T47D (cell line): ENCODE data around the gene AUTS2.

Experiments used
- DNase-seq, 2 experiments: peaks; one replicate each; pipeline versions ENCODE4 v3.0.0 to v3.0.0-alpha.2; 2011 to 2012; ENCODE audit warnings: low read depth in 1 of 2, low spot score in 1 of 2
- JUND ChIP-seq: IDR thresholded peaks from 2 replicates; pipeline ENCODE4 v1.6.1; 2012; ENCODE audit warnings: low read depth
- in situ Hi-C: cut with HindIII; loops from 2 replicates; pipeline ENCODE4 v1.10.0; 2016; ENCODE audit warnings: low sequenced_read_pairs, low pct_unique_long_range_greater_than_20kb

Gene AUTS2

GRCh38 chr7:69656890-69657289 lies 58.6 kb downstream of the AUTS2 start:
- TF ChIP-seq JUND: no peak
- in situ Hi-C loops: no loop called here
- DNase-seq: no peak

GRCh38 chr7:69657331-69657730 lies 59.1 kb downstream of the AUTS2 start:
- no peak for TF ChIP-seq JUND
- no peak for DNase-seq
- in situ Hi-C loops: no loop called here

GRCh38 chr7:69657985-69658384 lies 59.7 kb downstream of the AUTS2 start:
- in situ Hi-C loops: no loop called here
- no peak for TF ChIP-seq JUND
- DNase-seq: no peak

- in situ Hi-C loops: no loop called here
- no peak for TF ChIP-seq JUND
- peak; percentile 37 to 88 for DNase-seq
Observed at GRCh38 chr7:69659983-69660382, 61.7 kb downstream of the AUTS2 start.

GRCh38 chr7:69661342-69661741 lies 63.1 kb downstream of the AUTS2 start:
- in situ Hi-C loops: no loop called here
- no peak for TF ChIP-seq JUND
- no peak for DNase-seq

GRCh38 chr7:69663911-69664832 lies 65.9 kb downstream of the AUTS2 start:
- no peak for TF ChIP-seq JUND
- DNase-seq: no peak
- in situ Hi-C loops: no loop called here

GRCh38 chr7:69665369-69665768 lies 67.1 kb downstream of the AUTS2 start:
- in situ Hi-C loops: no loop called here
- DNase-seq: no peak
- no peak for TF ChIP-seq JUND

- no peak for TF ChIP-seq JUND
Observed at GRCh38 chr7:69668339-69668870, 70.1 kb downstream of the AUTS2 start.

GRCh38 chr7:69670701-69671100 lies 72.4 kb downstream of the AUTS2 start:
- in situ Hi-C loops: no loop called here
- TF ChIP-seq JUND: no peak
- DNase-seq: peak in 1 of 2 experiments; percentile 34

More at GRCh38 chr7:69668339-69668870, 70.1 kb downstream of the AUTS2 start:
- no peak for DNase-seq
- in situ Hi-C loops: no loop called here

- in situ Hi-C loops: no loop called here
- DNase-seq: no peak
- TF ChIP-seq JUND: no peak
Observed at GRCh38 chr7:69673074-69673473, 74.8 kb downstream of the AUTS2 start.

- peak in 1 of 2 experiments; percentile 70 for DNase-seq
- TF ChIP-seq JUND: no peak
Observed at GRCh38 chr7:69674701-69675182, 76.5 kb downstream of the AUTS2 start.

GRCh38 chr7:69676247-69676646 lies 78.0 kb downstream of the AUTS2 start:
- no peak for TF ChIP-seq JUND

More at GRCh38 chr7:69674701-69675182, 76.5 kb downstream of the AUTS2 start:
- in situ Hi-C loops: no loop called here

GRCh38 chr7:69677054-69677852 lies 79.0 kb downstream of the AUTS2 start:
- in situ Hi-C loops: no loop called here
- no peak for TF ChIP-seq JUND
- DNase-seq: peak in 1 of 2 experiments; percentile 36

More at GRCh38 chr7:69676247-69676646, 78.0 kb downstream of the AUTS2 start:
- in situ Hi-C loops: no loop called here
- no peak for DNase-seq
